Activated T-cell treated with anti-CD3 and anti-CD28 coated beads for 1 hour (primary cell): ENCODE measurements around the gene TTC21A.

Experiments used
- DNase-seq: peaks from one replicate; pipeline ENCODE4 v3.0.0-alpha.2; 2020; ENCODE audit warnings: low read depth

TTC21A gene

DNA sequence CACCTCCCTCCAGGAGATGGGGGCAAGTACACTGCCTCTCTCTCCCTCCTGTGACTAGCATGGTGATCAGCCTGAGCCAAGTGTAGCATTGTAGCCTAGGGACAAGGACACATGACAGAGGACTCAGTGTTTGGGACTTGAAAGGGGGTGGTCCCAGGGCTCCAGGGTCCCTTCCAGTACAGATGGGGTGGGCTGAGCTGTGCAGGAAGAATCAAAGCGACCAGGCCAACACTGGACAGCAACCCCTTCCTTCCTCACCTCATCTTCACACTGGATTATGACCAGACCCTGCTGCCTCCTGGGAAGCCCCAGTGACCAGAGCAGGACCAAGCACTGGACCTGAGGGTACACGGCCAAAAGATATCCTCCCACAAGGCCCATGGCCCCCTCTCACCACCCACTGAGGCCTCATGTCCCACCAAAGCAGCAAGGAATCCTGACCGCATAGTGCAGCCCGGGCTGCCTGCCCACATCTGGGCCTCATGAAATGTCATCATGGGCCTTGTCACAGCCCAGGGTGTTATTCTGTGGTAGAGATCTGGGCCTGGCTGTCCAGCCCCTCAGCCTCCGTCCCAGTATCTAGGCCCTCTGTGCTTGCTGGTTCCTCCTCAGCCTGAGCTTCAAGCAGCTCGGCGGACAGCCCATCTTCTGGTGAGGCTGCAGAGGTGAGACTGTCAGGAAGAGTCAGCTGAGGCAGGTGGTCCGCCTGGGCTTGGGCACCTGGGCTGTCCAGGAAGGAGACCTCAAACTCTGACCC, 9.6 kb upstream of the TTC21A start:
- no peak for DNase-seq

DNA sequence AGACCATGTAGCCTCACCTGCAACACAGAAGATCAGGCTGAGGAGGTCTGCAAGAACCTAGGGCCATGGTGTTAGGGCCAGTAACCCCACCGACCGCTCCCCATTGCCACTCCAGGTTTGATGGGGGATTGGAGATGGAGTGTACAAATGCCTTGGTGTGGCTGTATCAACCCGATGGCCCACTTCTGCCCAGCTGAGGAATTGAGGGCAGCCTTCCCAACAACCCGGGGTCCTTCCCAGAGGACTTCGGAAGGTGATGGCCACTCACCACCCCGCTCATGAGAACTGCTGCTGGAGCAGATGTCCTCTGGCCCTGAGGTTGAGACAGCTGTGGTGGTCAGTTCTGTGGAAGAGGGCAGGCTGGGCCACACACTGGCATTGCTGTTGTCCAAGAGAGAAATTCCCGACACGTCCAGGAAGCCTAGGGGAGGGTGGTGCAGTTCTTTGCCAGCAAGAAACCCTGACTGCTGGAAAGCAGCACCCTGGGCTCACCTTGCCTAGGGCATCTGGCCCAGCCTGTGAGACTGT, 8.9 kb upstream of the TTC21A start:
- no peak for DNase-seq

DNA sequence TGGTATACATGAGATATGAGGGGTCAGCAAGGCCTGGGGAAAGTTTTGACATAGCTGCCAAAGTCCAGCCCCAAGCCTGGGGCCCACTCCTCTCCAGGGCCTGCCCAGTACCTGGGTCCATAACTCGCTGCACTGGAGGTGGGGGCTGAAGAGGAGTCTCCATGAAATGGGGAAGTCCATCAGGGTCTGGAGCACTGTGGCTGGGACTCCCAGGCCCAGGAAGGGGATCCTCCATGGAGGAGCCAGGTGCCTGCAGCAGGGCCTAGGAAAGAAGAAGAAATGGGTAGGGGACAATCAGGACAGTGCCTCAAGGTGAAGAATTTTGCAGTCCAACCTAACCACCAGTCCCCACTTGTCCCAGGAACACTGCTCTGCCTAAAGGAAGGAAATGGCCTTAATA, 8.2 kb upstream of the TTC21A start:
- no peak for DNase-seq

DNA sequence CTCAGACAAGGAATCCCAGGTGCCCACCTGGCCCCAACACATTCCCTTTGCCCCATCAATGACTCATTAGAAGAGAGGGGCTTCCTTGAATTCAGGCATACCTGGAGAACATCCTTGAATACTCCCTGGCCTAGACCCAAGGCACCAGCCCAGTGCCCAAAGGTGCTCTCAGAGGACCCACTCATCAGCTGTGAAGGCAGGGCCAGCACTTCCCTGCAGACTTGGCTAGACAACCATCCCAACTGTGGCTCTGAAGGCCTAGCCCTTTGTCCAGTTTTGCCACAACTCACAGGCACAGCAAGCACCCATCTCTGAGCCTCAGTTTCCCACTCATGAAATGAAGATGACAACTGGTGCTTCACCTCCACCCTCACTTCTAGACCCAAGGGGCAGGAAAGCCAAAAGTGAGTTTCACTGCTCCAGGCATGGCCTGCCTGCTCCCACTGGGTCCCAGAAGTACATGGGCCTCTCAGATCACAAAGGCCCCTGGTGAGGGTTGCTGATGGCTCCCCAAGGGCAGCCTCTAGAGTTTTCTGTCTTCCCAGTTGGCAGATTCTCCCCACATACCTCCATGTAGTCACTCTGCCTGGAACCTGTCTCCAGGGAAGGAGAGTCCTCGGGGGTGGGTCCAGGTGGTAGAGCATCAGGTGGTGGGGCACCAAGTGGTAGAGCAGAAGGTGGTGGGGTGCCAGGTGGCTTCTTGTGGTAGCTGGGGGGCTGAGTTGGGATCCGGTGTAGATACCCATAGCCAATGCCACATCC, 7.6 kb upstream of the TTC21A start:
- DNase-seq, result no peak

DNA sequence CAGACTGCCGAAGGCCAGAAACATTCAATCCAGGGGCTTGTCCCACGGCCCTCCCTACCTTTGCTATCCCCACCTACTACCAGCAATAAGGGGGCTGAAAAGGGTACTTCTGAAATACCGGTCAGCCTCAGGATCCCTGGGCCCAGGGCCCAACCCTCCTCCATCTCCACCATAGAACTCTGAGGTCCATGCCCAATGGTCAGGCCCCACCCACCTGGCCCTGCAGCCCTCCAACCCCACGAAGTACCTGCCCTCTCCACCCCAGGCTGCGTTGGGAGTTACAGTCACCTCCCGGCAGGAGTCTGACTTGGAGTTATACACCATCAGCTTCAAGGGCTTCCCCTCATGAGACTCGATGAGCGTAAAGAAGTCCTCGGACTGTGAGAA, 7.0 kb upstream of the TTC21A start:
- DNase-seq, result no peak

DNA sequence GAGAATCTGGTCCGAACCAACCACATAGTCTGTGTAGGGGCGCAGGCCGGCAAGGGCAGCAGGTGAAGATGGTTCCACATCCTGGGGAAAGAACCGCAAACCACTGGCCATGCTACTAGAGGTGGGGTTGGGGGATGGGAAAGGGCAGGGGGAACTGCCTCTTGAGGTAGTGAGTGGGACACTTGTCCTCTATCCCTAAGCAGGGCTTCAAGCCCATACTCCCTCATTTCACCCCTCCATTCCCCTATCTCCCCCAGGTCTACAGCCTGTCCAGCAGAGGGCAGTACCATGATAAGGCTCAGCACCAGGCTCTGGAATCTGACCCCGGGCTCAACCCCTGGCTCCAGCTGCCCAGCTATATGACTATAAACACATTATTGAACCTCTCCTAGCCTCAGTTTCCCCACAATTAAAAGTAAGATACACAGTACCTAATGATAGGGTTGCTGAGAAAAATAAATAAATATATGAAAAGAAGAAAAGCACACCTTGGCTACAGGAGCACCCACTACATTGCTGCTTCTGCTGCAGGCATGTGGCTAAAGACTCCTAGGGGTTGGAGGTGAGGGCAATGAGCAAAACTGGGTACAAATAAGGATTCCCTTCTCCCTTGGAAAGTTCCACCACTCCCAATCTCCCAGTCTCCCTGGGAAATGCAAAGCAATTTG, 6.3 kb upstream of the TTC21A start:
- peak; percentile 38 for DNase-seq

DNA sequence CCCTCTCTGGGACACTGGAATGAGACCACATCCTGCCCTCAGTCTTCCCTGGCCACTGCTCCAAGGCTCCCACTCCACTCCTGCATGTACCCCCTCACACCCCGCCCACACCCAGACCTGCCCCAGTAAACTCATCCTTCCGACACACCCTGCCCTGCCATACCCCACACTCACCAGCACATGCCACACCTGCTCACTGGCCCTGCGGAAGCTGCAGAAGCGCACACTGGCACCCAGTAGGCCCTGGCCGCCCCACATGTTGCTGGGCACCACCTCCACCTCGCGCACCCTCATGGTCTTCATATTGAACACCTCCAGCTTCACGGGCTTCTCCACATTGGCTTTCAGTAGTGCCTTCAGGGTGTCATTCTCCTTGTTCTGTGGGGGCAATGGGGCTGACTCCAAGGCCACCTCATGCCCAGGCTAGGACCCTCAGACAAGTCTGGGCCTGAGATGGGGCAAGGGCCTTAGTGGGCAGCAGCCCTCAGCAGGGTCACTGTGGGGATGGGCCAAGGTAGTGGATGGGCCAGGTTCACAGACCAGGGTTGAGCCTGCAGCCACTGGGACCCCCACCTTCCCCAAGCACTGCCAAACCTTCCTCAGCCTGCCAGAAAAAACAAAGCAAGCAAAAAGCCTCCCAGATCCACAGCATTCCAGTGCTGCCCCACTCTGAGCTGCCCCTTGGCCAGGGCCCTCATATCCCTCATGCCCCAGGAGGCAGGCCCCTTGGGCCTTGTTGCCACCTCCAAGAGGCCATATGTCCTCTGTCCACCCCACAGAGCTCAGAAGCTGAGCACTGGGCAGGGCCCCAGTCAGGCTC, 4.8 kb upstream of the TTC21A start:
- DNase-seq, result no peak

DNA sequence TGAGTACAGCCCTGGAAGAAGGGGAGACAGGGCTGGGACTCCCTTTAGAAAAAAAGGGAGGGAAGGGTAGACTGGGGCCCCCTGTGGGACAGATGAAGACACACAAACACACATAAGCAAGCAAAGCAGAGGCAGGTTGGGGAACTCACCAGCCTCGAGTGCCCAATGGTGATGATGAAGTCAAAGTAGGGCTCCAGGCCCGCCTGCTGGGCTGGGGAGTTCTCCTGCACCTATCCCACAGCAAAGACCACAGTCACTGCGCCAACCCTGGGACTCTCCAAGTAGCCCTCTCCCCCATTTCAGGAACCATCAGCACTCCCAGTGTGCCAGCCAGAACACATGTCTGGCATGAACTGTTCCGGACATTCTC, 4.2 kb upstream of the TTC21A start:
- DNase-seq, result no peak

DNA sequence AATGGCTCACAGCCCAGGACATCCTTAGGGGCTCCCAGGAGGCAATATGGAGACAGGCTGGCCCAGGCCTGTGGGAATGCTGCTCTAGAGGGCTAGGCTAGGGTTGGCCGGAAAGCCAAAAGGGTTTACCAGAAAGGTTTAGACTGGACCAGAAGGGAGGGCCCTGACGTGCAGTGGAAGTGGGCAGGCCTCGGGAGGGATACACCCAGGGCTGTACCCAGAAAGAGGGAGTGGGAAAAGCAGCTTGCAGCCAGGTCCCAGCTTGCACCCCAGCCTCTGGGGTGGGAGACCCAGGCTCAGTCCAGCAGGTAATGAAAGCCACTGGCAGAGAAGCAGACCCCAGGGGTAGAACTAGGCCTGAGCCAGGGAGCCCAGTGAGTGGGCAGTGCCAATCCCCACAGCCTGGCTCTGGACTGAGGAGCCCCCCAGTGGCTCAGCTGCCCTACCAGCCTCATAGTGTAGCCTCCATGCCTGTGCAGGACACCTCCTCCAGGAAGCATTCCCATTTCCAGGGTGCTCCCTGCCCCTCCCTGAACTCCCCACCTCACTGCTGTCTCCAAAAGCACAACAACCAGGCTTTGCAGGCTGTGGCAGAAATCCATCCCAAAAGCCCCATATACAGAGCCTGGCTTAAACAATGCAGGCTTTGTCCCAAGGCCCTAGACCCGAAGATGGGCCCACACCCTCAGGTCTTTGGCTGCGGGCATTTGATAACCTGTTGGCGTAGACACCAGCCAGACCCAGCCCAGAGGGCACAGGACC, 3.5 kb upstream of the TTC21A start:
- no peak for DNase-seq

DNA sequence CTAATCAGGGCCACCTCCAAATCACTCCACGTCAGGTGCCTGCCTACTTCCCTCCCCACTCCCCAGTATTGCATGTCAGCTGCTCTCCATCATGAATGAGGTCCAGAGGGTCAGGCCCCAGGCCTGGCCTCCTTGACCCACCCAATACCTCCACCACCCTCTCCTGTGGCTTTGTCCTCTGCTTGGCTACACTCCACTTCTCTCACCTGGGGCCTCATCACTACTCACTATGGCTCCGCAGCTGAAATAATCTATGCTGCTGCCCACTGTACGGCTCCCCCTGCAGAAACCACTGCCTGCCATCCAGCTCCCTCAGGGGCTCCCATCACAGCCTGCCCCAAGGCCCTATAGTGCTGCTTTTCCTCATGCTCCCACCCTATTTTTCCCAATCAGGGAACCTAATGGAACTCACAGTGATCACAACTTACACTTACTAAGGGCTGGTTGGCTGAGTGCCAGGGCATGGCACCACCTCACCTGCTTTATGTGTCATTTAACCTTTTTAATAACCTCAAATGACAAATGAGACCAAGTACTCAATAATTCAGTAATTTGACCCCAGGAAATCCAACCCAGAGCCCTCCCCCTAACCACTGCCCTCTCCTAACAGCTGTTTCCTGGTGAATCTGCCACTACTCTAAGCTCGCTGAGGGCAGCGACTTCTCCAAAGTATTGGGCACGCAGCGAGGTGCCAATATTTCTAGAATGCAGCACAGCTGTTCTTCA, 2.4 kb upstream of the TTC21A start:
- no peak for DNase-seq

DNA sequence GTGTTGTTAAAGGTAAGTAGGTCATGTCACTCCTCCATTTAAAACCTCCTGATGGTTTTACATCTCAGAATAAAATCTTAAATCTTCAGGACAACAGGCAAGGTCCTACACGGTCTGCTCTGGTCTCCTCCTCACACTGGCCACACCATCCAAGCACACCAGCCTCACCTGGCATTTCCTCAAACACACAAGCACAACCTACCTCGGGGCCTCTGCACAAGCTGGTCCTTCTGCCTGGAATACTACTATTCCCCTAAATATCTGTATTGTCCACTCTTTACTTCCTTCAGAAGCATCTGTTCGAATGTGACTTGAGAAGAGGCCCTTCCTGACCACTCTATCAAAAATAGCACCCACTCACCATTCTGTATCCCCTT, 1.8 kb upstream of the TTC21A start:
- no peak for DNase-seq

DNA sequence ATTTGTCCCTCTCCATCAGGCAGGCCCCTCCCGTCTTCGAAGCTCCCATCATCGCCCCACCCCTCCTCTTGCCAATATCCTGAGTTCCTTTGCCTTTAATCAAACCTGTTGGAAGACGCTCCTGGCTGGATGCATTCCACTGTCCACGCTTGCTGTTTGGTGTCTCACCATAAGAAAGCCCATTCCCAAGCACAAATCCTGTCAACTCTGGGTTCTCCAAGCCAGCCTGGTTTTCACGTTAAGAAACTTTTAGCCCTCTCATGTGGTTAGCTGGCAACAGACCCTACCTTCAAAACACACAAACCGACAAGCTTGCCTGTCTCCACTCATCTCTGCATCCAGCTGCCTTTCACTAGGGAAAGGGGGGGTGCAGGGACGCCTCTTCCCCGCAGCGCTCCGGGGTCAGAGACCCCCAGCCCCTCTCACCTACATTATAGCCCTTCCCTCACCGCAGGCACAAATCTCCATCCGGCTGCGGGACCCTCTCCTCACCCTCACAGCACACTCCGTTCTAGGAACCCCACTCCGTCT, 1.1 kb upstream of the TTC21A start:
- DNase-seq, result no peak

DNA sequence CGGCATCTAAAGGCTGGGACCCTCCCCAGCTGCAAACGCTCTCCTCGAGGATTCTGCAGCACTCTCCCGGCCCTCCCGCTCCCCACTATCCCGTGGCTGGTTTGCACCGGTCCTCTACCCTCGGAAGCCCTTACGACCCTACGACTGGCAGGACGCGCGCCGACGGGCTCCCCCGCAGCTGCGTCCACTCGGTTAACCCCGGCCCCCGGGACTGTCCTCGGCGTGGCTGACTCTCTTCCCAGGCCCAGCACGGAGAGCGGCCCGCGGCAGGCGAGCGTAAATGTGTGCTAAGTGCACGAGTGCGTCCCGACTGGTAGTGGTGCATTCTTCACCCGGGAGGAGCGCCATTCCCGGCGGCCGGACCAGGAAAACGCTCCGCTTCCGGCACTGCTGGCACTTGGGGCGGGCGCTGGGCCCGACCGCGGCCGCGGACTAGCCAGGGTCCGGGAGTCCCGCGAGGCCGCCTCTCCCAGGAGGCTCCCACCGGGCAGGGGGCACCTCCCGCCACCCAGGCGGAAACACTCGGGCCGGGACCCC, 561 bp upstream of the TTC21A start:
- DNase-seq, result no peak

DNA sequence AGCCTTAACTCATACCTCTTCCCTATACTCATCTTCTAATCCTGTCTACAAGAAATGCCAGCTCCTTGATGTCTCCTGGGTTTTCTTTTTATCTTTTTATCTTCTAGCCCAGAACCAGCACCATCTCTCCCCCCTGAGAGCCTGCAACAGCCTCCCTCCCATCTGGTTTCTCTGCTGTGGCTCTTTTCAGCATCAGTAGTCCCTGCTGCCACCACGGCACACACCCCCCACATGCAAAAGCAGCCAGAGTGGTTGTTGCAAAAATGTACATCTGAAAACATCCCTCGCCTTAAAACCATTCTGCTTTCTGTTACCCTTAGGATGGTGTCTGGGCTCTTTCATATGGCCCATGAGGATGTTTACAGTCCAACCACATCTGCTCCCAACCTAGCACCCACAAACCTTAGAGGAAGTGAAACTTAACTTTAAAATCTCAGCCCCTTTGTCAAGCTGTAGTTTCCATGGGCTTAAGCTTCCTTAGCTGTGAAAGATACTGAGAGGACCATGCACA, 775 bp downstream of the TTC21A start:
- DNase-seq, result no peak

DNA sequence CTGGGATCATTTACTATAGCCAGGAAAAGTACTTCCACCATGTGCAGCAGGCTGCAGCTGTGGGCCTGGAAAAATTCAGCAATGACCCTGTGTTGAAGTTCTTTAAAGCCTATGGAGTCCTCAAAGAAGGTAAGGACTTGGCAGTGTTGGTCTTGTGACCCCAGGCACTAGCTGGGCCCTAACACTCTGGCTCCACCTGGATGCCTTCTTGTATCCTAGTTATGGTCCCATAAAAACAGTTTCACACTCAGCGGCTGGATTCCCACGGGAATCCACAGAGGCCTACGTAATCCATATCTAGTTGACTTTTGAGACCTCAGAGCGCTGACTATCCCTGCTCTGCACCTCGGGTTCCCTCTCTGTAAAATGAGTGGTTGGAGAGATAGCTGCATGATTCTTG, 1.6 kb downstream of the TTC21A start:
- DNase-seq, result no peak

DNA sequence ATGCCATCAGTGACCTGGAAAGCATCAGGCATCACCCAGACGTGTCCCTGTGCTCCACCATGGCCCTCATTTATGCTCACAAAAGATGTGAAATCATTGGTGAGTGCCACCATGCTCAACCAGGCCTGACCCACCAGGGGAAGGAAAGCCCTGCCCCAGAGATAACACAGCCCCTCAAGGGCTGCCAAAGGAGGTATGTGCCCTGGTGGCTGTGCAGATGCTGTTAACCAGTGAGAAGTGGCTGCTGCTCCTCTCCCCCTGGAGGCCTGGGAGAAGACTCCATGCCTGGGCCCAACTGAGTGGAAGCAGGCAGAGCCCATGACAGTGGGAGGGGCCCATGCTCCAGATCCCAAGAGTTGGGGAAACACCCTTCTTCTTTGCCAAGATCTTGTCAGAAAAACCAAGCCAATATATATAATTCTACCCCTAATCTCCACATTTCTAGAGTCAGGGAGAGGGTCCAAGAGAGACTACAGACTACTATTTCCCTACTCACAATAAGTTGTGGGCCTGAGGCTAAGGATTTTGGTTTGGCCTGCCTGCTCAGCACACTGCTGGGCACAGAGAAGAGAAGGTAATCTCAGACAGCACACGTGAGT, 2.7 kb downstream of the TTC21A start:
- no peak for DNase-seq

DNA sequence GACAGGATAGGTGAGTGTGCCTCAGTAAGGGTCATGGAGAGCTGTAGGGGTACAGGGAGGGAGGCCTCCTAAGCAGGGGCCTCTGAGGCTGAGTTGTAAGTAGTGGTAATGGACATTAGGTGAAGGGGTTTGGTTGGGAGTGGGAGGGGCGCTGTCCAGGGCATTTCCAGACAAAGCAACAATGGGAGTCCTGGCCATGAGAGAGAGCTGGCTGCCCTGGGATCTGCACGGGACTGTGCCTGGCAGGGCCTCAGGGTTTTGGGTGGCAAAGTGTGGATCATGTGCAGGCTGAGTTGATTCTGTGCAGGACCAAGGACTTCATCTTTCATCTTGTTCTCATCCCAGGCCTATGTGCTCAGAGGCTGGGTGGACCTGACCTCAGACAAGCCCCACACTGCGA, 4.6 kb downstream of the TTC21A start:
- no peak for DNase-seq

DNA sequence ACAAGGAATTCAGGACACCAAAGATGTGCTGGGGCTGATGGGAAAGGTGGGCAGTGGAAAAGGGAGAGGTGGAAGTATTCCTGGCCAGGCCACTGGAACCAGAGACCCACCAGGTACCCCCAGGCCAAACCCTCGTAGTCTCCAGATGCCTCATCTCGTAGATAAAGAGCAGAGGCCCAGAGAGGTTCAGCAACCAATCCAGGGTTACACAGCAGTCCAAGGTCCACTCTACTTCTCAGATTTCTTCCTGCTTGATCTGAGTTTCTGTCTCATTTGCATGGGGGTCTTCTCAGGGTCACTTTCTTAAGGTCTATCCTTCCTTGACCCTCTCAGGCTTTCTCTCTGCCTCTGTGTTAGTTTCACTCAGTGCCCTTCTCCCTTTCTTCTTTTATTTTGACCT, 5.1 kb downstream of the TTC21A start:
- no peak for DNase-seq

DNA sequence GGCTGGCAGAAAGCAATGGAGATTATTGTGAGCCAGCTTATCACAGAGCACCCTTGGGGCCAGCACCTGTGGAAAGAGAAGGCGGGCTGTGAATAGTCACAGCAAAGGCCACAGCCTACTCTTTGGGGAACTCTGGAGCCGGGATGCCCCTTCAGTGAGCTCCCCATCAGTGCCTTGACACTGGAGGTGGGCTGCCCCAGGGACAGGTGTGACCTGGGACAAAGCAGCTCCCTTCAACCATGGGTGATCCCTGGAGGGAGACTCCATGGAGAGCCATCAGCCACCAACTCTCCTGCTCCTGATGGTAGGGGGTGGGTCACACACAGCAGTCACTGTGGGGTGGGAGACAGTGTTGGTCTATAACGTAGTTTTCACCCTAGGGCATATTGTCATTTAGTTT, 5.8 kb downstream of the TTC21A start:
- no peak for DNase-seq

DNA sequence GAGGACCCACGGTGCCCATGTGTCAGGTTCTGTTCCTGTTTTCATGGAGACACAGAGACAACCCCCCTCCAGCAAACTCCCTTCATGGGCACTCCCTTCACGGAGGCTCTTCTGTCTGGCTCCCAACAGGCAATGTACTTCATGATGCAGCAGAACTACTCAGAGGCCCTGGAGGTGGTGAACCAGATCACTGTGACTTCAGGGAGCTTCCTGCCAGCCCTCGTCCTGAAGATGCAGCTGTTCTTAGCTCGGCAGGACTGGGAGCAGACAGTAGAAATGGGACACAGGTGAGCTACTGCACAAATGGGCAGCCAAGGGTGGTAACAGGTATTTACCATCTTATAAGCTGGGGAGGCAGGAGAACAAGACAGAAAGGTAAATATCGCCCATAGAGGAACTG, 7.0 kb downstream of the TTC21A start:
- no peak for DNase-seq
